Sigmoid colon (tissue), 7 donors: Measurements from ENCODE around the gene ZCCHC24. TPM values are rescaled to one million over a fixed set of nuclear protein-coding genes. Genes with fewer than 3 reads are reported as not detected.

Source experiments
- DNase-seq: peaks from one replicate; pipeline ENCODE4 v3.0.0-alpha.2; 2019
- H3K27ac ChIP-seq, 4 donors: fragments of 200-600 bp; sonication (generic); one replicate each; pipeline ENCODE4 v1.5.1; 2016 to 2019; ENCODE audit warnings: mild to moderate bottlenecking in 1 of 4
- H3K27me3 ChIP-seq, 3 donors: fragments of 200-600 bp; sonication (generic); one replicate each; pipeline ENCODE4 v1.5.1; 2019; ENCODE audit warnings: mild to moderate bottlenecking in 1 of 3
- H3K36me3 ChIP-seq, 4 donors: fragments of 200-600 bp; sonication (generic); one replicate each; pipeline ENCODE4 v1.5.1; 2016 to 2019
- H3K4me1 ChIP-seq, 4 donors: fragments of 200-600 bp; sonication (generic); one replicate each; pipeline ENCODE4 v1.5.1; 2017 to 2019
- H3K4me3 ChIP-seq, 4 donors: fragments of 200-600 bp; sonication (generic); one replicate each; pipeline ENCODE4 v1.5.1; 2017 to 2019; ENCODE audit warnings: mild to moderate bottlenecking in 2 of 4, moderate library complexity in 1 of 4
- H3K9me3 ChIP-seq, 4 donors: fragments of 200-600 bp in 3 of 4; sonication (generic) in 3 of 4; one replicate each; pipeline versions ENCODE4 v1.5.1 to v1.6.1; 2013 to 2019
- EP300 ChIP-seq, 4 donors: sonication (generic); formaldehyde crosslinking; IDR thresholded peaks; one replicate each; pipeline ENCODE4 v1.6.1; 2017; ENCODE audit warnings: antibody characterized with exemption in 4 of 4
- POLR2A ChIP-seq, 2 donors: fragments of 450-650 bp; IDR thresholded peaks; one replicate each; pipeline ENCODE4 v1.6.1; 2016; ENCODE audit warnings: antibody characterized with exemption in 2 of 2, mild to moderate bottlenecking in 2 of 2, moderate library complexity in 2 of 2
- POLR2AphosphoS5 ChIP-seq, 4 donors: sonication (generic); formaldehyde crosslinking; IDR thresholded peaks; one replicate each; pipeline ENCODE4 v1.6.1; 2017; ENCODE audit warnings: antibody characterized with exemption in 4 of 4
- WGBS, 2 donors: extraction: QIAGEN DNeasy Blood & Tissue Kit; methylation state at CpG; one replicate each; pipeline ENCODE4 v1.1.7; 2013; 5-methylcytosine and 5-hydroxymethylcytosine counted together
- intact Hi-C: fragments of 100-400 bp; cut with DNase I; formaldehyde crosslinking; loops from one replicate; pipeline ENCODE4 v1.15.1; 2023
- polyA plus RNA-seq, 3 donors: library from polyadenylated mRNA; stranded (reverse); fragments of 200-250 nt; gene quantifications; one replicate each; pipeline ENCODE4 v1.2.3, GENCODE V29; 2013
- total RNA-seq, 4 donors: library from RNA; depleted of rRNA; stranded (reverse); fragments of >200 nt; gene quantifications; one replicate each; pipeline ENCODE4 v1.1.0, GENCODE V29; 2016
- TF ChIP-seq, protein P1 (sequence below), 4 experiments: fragments of 450-650 bp in 3 of 4; fragments of 200-600 bp in 1 of 4; IDR thresholded peaks; one replicate each; pipeline ENCODE4 v1.5.1; 2016 to 2019; ENCODE audit warnings: antibody characterized with exemption in 4 of 4, mild to moderate bottlenecking in 3 of 4, moderate library complexity in 2 of 4
- donor health status: healthy with polysubstance abuse.
- donor health status: Bipolar disorder and iron deficiency.
- donor health status: healthy.

The ZCCHC24 gene
- total and polyA plus RNA-seq, 7 donors, result 7.6 to 141 (median 82.6) TPM

DNA sequence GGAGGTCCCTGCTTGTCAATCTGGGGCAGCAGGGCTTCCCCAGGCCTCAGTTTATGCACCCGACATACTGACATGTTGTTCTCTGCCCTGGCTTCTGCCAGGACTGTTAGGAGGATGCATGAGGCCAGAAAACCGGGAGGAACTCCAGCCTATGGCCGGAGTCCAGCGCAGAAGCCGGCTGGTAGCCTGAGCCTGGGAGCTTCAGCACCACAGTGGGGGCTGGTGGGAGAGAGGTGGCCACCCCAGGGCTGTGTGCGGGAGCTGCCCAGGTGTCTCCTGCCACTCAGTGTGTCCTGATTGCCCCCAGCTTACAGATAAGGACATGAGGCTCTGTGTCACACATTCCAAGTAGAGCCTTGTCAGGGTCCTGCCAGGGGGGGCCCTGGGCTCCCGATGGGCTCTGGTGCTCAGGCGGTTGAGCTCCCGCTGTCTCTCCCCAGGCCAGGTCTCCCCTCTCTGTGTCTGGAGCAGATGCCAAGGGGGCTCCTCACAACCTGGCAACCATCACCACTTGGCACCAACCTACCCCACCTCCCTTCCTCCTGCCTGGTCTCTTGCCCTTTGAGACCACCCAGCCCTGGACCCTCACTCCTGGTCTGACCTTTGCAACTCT is 65.8 kb downstream of the ZCCHC24 start:
- H3K36me3 ChIP-seq, result peaks cover 0 to 8% (median 4%) of the 10 kb centered on the region in 4 donors
- intact Hi-C loops, result loop anchor here (2.0 to 10.0 kb wide), 4 partner anchors 67 to 825 kb away; partner anchors contain the start of gene ANXA11
- peak overlapping the region in 2 of 4 donors; percentile 90 to 91 for H3K27ac ChIP-seq
- H3K4me1 ChIP-seq, result peaks cover 3 to 74% (median 65%) of the 10 kb centered on the region in 4 donors
- TF ChIP-seq POLR2A (IDR thresholded peaks at IDR 0.05), result no peak
- peak in 3 of 4 donors; percentile 16 to 36 (median 24) for TF ChIP-seq POLR2AphosphoS5 (IDR thresholded peaks at IDR 0.05)
- DNase-seq, result peak; percentile 87
- WGBS, 2 donors, result 76 to 79% methylated on average over 9 of the region's 9 CpGs
- no peaks in the 10 kb centered on the region for H3K27me3 ChIP-seq
- no peak overlapping the region for H3K4me3 ChIP-seq
- H3K9me3 ChIP-seq, result no peaks in the 10 kb centered on the region

DNA sequence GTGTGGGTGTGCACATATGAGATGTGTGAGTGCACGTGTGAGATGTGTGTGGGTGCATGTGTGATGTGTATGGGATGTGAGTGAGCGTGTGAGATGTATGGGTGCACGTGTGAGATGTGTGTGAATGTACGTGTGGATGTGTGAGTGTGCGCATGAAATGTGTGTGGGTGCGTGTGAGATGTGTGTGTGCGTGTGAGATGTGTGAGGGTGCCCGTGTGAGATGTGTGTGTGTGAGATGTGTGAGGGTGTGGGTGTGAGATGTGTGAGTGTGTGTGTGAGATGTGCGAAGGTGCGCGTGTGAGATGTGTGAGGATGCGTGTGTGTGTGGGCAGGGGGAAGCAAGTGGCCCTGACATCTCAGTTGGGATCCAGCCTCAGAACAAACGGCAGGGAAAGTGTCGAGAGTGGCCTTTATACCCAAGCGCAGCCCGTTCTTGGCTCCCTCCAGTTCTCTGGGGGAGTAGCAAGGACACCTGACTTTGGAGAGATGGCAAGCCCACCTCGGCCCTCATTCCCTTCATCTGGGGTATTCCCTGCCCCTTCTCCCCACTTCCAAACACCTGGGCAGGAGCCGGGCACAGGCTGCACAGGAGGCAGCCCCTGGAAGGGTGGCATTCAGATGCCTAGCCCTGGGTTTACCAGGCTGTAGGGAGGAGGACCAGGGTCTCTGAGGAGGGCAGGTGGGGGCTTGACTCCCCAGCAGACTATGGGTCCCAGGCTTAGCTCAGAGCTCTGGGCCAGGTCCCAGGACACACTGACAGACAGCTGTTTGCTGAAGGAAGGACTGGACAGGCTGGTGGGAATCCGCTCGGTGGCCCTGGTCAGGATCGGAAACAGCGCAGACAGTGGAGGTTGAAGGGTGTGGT is 66.5 kb downstream of the ZCCHC24 start:
- no peak for TF ChIP-seq EP300 (IDR thresholded peaks at IDR 0.05)
- TF ChIP-seq POLR2AphosphoS5 (IDR thresholded peaks at IDR 0.05), result no peak
- TF ChIP-seq, protein P1, sequence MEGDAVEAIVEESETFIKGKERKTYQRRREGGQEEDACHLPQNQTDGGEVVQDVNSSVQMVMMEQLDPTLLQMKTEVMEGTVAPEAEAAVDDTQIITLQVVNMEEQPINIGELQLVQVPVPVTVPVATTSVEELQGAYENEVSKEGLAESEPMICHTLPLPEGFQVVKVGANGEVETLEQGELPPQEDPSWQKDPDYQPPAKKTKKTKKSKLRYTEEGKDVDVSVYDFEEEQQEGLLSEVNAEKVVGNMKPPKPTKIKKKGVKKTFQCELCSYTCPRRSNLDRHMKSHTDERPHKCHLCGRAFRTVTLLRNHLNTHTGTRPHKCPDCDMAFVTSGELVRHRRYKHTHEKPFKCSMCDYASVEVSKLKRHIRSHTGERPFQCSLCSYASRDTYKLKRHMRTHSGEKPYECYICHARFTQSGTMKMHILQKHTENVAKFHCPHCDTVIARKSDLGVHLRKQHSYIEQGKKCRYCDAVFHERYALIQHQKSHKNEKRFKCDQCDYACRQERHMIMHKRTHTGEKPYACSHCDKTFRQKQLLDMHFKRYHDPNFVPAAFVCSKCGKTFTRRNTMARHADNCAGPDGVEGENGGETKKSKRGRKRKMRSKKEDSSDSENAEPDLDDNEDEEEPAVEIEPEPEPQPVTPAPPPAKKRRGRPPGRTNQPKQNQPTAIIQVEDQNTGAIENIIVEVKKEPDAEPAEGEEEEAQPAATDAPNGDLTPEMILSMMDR (IDR thresholded peaks at IDR 0.05), result no peak
- no peak for TF ChIP-seq POLR2A (IDR thresholded peaks at IDR 0.05)
- H3K9me3 ChIP-seq, result no peaks in the 10 kb centered on the region
- H3K27ac ChIP-seq, result peak overlapping the region in 2 of 4 donors; percentile 90 to 91
- 88% methylated on average over 22 of the region's 22 CpGs for whole genome bisulfite sequencing, 2 donors
- intact Hi-C loops, result loop anchor here (10.0 kb wide), 3 partner anchors 226 to 826 kb away; partner anchors contain the start of gene ANXA11
- no peak overlapping the region for H3K4me3 ChIP-seq
- peak; percentile 72 for DNase-seq
- peaks cover 3 to 74% (median 63%) of the 10 kb centered on the region in 4 donors for H3K4me1 ChIP-seq
- no peaks in the 10 kb centered on the region for H3K27me3 ChIP-seq
- H3K36me3 ChIP-seq, result peaks cover 0 to under 1% (median under 1%) of the 10 kb centered on the region in 4 donors

DNA sequence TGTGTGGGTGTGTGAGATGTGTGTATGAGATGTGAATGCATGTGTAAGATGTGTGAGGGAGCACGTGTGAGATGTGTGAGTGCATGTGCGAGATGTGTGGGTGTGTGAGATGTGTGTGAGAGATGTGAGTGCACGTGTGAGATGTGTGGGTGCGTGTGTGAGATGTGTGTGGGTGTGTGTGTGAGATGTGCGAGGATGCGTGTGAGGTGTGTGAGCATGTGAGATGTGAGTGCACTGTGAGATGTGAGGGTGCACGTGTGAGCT is 67.1 kb downstream of the ZCCHC24 start:
- intact Hi-C loops, result loop anchor here (10.0 kb wide), 3 partner anchors 226 to 826 kb away; partner anchors contain the start of gene ANXA11
- no peak for DNase-seq
- Histone ChIP-seq H3K4me3 (no peak overlapping the region), H3K9me3 (no peaks in the 10 kb centered on the region), H3K27ac (peak overlapping the region in 1 of 4 donors; percentile 91), H3K4me1 (peaks cover 3 to 72% (median 63%) of the 10 kb centered on the region in 4 donors), H3K36me3 (no peaks in the 10 kb centered on the region), H3K27me3 (no peaks in the 10 kb centered on the region)
- TF ChIP-seq POLR2AphosphoS5 (IDR thresholded peaks at IDR 0.05) (no peak), POLR2A (IDR thresholded peaks at IDR 0.05) (no peak), EP300 (IDR thresholded peaks at IDR 0.05) (no peak)
- TF ChIP-seq, protein P1 (IDR thresholded peaks at IDR 0.05), result no peak
- WGBS, 2 donors, result 92 to 94% methylated on average over 7 of the region's 7 CpGs

DNA sequence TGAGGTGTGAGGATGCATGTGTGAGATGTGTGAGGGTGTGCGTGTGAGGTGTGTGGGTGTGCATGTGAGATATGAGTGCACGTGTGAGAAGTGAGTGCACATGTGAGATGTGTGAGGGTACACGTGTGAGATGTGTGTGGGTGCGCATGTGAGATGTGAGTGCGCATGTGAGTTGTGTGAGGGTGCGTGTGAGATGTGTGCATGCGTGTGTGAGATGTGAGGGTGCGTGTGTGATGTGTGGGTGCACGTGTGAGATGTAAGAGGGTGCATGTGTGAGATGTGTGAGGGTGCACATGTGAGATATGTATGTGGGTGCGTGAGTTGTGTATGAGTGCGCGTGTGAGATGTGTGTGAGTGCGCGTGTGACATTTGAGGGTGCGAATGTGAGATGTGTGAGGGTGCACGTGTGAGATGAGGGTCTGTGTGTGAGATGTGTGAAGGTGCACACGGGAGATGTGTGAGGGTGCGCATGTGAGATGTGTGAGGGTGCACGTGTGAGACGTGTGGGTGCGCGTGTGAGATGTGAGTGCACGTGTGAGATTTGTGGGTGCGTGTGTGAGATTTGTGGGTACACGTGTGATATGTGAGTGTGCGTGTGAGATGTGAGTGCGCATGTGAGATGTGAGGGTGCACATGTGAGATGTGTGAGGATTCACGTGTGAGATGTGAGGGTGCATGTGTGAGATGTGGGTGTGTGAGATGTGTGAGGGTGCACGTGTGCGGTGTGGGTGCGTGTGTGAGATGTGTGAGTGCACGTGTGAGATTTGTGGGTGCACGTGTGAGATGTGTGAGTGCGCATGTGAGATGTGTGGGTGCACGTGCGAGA is 67.7 kb downstream of the ZCCHC24 start:
- Histone ChIP-seq H3K4me1 (peaks cover 3 to 66% (median 58%) of the 10 kb centered on the region in 4 donors), H3K9me3 (no peaks in the 10 kb centered on the region), H3K27me3 (no peaks in the 10 kb centered on the region), H3K36me3 (no peaks in the 10 kb centered on the region), H3K4me3 (no peak overlapping the region), H3K27ac (no peak overlapping the region)
- intact Hi-C loops, result loop anchor here (10.0 kb wide), 3 partner anchors 227 to 827 kb away; partner anchors contain the start of gene ANXA11
- peak; percentile 55 for DNase-seq
- WGBS, 2 donors, result 94 to 95% methylated on average over 36 of the region's 36 CpGs
- TF ChIP-seq EP300 (IDR thresholded peaks at IDR 0.05) (no peak), POLR2AphosphoS5 (IDR thresholded peaks at IDR 0.05) (no peak), POLR2A (IDR thresholded peaks at IDR 0.05) (no peak)
- TF ChIP-seq, protein P1 (IDR thresholded peaks at IDR 0.05), result no peak
